GM21717 (cell line): ENCODE data around the gene MIS12.

ENCODE experiments used
- ATAC-seq: cut with Tn5 transposase; IDR thresholded peaks from one replicate; pipeline ENCODE4 v1.9.1; 2021; ENCODE audit warnings: mild to moderate bottlenecking, moderate library complexity; ENCODE audit not compliant: unreplicated experiment

Gene MIS12

DNA sequence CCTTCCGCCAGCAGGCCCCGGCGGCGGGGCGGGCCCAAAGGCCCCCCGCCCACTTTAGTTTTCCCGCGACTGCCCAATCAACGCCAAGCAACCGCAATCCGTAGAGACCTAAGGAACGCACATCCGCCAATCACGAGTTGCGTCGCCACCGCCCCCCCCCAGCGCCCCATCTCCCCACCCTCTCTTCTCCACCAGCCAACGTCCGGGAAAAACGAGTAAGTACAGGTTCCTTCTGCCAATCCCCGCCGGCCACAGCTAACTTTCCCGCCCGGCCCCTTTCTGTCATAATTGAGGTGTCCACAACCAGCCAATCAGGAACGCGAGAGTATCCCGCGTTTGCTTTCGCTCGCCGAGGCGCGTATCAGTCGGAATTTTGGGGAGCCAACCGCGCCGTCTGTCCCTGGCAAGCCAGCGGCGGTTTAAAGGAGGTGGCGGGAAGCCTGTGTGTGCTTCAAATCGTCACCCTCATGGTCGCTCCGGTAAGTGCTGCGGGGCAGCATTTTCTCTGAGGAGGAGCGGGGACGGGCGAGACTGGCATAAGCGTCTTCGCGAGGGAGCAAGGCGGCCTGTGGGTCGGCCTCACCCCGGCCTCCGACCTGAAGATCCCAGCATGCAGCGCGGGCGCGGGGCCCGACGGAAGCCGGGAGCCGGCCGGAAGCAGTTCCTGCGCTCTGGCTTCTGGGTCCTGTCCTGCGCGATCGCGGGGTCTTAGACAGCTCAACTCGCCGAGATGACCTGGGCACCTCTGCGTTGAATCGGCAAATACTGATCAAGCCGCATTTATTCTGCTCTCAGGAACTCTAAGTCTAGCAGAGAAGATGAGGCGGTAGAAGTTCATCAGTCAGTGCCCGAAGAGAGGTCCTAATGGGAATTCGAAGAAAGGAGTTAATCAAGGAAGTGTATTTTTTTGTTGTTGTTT is at the start of gene MIS12:
TSS of gene MIS12 (plus strand) at position 361 of the 919 bp plus-strand sequence. CDS start 2,297 bp downstream, outside the sequence.
- ATAC-seq = peak; percentile 87

GRCh38 chr17:5437721-5438317 is 48.5 kb upstream of the MIS12 start:
- ATAC-seq = no peak

DNA sequence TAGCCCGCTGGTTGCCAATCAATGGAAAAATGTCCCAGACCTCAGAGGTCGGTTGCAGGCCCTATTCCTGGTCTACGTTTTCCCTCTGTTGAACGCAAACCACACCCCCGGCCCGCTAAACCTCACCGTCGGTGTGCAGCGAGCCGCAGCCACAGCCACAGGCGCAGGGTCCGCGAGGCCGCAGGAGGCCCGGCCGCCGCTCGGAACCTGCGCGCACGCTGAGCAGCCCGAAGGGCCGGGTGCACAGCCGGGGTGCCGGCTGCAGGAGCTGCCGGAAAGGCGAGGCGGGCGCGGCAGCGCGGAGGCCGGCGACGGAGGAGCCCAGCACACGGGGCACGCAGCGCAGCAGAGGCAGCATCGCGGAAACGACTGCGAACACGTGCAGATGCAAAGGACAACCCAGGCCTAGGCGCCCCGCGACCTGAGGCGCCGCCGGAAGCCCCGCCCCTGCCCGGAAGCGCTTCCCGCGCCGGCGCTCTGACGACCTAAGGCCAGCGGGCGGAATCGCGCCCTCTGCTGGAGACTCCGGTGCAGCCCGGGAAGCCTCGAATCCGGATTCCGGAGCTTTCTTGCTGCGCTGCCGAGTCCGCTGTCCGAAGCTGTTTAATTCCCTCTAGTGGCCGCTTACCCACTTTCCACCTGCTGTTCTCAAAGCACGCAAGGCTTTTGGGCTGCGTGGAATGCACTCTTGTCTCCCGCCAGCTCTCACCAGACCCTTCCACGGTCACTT is 47.5 kb upstream of the MIS12 start, which contains the start of gene C1QBP:
TSS of gene C1QBP (minus strand) at position 440 of the 730 bp plus-strand sequence. CDS start at position 358, 82 bp downstream.
- peak; percentile 66 for ATAC-seq

- ATAC-seq = no peak
Measured at GRCh38 chr17:5439446-5439764, 47.0 kb upstream of the MIS12 start.

GRCh38 chr17:5443728-5444127 is 42.6 kb upstream of the MIS12 start:
- no peak for ATAC-seq

GRCh38 chr17:5444209-5444608 is 42.2 kb upstream of the MIS12 start:
- no peak for ATAC-seq

DNA sequence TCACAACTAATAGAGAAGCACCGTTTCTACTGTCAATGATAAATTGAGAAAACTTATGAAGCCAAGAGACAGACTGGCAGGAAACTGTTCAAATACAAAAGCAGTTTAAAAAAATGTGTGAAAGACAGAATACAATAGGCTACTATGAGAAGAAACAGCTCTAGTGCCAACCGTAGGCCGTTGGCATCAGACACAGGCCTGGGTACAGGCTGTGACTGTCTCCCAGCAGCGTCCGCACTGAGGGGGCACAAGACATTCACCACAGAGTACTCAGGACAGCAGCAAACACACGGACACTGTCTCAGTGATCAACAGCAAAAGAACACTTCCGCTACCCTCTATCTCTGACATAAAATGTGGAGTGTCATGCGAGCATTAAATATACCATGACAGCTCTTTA is 39.6 kb upstream of the MIS12 start:
- no peak for ATAC-seq

GRCh38 chr17:5464717-5465507 is 21.5 kb upstream of the MIS12 start:
- no peak for ATAC-seq

DNA sequence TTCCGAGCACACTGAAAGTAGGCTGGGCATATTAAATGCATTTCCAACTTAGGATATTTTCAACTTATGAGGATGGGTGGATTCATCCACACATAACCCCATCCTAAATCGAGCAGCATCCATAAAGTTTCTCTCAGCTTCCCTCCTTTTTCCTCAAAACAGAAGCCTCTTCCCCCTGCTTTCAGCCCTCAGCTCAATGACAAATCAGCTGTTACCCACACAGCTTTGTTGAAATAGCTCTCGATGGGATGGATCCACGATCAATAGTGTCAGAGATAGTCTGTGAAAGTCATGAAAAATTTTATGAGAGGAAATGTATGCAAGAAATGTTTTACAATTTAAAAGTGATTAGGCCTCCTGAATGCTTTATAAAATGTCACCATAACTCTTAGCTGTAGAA is 20.1 kb upstream of the MIS12 start:
- ATAC-seq = no peak

DNA sequence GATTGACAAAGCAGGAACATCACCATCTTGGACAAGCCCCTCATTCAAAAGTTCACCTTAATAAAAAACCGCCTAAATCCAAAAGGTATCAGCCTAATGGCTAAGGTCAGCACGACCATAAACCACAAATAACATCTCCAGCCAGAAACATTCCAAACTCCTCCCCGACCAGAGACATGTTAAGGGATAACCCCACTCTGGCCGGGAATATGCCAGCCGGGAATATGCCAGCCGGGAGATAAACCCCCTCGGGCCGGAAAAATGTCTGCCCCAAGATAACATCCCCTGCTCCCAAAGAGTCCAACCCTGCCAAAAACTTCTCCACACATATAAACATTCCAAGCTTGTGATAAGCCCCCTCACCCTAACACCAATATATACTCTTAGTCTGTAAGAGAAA is 18.9 kb upstream of the MIS12 start:
- ATAC-seq = no peak

GRCh38 chr17:5468075-5468473 is 18.3 kb upstream of the MIS12 start:
- peak; percentile 23 for ATAC-seq

GRCh38 chr17:5472511-5472910 is 13.9 kb upstream of the MIS12 start:
- no peak for ATAC-seq

DNA sequence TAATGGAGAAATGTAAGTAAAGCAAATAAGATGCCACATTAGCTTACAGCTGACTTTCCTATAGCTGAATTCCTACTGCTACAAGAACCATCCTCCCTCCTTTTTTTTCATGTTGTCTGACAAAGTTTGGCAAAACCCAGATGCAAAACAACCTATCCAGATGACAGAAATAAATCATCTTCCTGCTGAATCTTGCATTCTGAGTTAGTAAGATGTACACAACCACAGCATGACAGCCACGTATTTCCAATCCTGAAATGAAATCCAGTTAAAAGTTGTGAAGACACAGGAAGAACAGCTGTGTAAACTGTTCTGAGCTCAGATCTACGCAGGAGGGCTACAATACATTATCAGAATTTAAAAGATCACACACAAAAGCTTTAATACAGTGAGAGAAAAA is 12.5 kb upstream of the MIS12 start:
- ATAC-seq = no peak

- no peak for ATAC-seq
Measured at GRCh38 chr17:5478992-5479391, 7.4 kb upstream of the MIS12 start.

GRCh38 chr17:5480962-5481361 is 5.4 kb upstream of the MIS12 start:
- ATAC-seq = no peak

- ATAC-seq = no peak
Measured at GRCh38 chr17:5481451-5481850, 4.9 kb upstream of the MIS12 start.

GRCh38 chr17:5485270-5486205 is 828 bp upstream of the MIS12 start, which contains the start of gene DERL2:
Gene DERL2 (minus strand): TSS chr17:5486178. CDS start chr17:5486161, 17 bp downstream.
- peak; percentile 30 for ATAC-seq

GRCh38 chr17:5488752-5489151 is 2.4 kb downstream of the MIS12 start:
- no peak for ATAC-seq

DNA sequence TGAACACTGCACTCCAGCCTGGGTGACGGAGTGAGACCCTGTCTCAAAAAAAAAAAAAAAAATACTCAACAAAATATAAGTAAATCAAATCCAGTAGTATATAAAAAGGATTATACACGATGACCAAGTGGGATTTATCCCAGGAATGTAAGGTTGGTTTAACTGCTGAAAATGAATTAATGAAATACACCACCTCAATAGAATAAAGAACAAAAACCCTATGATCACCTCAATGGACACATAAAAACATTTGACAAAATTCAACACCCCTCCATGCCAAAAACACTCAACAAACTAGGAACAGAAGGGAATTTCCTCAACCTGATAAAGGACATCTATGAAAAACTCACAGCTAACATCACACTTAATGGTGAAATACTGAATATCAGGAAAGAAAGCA is 6.6 kb downstream of the MIS12 start:
- ATAC-seq = no peak
